ENCODE measurements around the gene CTBP2. TPM values are rescaled to one million over a fixed set of nuclear protein-coding genes. Genes with fewer than 3 reads are reported as not detected.

Gene CTBP2
- total RNA-seq, 2 experiments from 2014 or later = 0.25 TPM; not detected in 1

DNA sequence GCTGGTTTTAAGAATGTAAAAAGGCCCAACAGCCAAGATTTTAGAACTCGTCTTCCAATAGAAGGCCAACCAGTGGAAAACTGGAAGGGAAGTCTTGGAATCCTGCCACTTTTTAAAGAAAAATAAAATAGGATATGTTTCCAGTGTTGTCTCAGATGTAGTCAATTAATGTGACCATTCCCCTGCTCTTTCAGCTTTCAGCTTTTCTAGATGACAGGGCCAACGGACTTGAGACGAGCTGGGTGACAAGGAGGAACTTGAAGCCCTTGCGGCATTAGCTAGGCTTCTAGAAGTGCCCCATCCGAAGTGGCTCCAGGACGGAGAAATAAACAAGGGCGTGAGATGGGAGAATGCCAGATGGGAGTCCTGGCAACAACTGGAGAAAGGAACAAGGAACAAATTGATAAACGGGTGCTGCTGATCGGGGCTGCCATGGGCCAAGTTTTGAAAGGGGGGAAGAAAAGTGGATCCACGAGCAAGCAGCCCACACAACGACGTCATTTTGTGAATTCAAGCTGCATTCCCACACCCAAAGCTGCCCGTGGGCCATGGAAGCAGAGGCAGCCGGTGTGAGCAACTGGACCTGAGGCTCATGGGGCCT, 42.3 kb downstream of the CTBP2 start:
- H3K27me3 Mint-ChIP-seq = no peaks in the 10 kb centered on the region
- no peak for DNase-seq
- no peaks in the 10 kb centered on the region for H3K4me1 Mint-ChIP-seq
- H3K9me3 Mint-ChIP-seq = no peaks in the 10 kb centered on the region
- H3K36me3 Mint-ChIP-seq = no peaks in the 10 kb centered on the region
- no peak overlapping the region for H3K27ac Mint-ChIP-seq
- H3K4me3 Mint-ChIP-seq = no peak overlapping the region

DNA sequence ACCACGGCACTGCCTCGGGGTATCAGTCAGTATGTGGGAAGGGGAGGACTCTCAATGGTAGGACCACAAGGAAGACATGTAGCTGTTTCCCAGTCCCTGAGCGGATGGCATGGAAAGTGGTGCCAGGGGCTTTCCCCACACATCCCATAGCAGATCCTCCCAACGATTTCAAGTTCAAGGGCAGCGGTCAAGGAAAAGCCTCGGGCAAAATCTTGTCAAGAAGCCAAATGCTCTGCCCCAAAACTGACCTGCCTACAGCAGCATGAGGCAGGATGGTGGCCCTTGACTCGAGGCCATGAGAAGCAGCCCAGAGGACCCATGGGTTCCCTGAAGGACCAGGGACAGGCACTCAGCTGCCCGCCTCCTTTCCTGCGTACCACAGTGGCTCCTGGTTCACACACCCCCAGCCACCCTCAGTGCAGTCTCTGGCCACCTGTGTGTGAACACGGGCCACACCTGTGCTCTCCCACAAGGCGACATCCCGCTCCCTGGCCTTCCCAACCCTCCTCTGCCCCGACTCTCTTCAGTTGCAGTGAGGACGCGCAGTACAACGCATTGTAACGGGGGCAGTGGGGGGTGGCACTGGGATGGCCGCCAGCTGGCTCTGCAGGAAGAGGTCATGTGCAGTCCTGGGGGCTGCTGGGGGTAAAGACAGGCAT, 43.6 kb downstream of the CTBP2 start:
- Mint-ChIP-seq H3K27ac (no peak overlapping the region), H3K27me3 (no peaks in the 10 kb centered on the region), H3K4me3 (no peak overlapping the region), H3K9me3 (no peaks in the 10 kb centered on the region), H3K36me3 (no peaks in the 10 kb centered on the region), H3K4me1 (no peaks in the 10 kb centered on the region)
- no peak for DNase-seq

DNA sequence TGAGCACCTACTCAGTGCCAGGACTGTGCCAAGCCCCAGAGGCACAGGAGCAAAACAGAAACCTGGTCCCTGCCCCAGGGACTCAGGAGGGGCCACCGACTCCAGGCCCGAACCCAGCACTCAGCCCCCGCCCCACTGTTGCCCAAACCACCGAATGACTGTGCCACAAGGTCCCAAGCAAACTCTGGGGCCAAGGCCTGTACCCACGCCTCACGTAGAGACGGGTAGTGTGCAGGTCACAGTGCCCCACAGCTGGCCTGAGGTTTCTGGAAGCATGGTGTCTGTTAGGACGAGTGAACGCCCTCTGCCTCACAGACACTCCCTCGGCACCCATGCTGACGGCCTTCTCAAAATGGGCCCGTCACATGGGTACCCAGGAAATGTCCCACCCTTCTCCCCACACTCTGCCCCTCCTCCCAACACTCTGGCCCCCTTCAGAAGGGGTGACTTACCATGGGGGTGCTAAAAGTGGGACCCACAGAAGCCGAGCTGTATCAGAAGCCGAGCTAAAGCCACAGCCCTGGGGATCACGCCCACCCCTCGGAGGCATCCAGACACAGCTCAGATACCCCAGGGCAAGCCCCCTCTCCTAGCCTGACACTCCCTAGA, 44.2 kb downstream of the CTBP2 start:
- no peak for DNase-seq
- Mint-ChIP-seq H3K27me3 (no peaks in the 10 kb centered on the region), H3K27ac (no peak overlapping the region), H3K36me3 (no peaks in the 10 kb centered on the region), H3K4me1 (no peaks in the 10 kb centered on the region), H3K9me3 (no peaks in the 10 kb centered on the region), H3K4me3 (no peak overlapping the region)

DNA sequence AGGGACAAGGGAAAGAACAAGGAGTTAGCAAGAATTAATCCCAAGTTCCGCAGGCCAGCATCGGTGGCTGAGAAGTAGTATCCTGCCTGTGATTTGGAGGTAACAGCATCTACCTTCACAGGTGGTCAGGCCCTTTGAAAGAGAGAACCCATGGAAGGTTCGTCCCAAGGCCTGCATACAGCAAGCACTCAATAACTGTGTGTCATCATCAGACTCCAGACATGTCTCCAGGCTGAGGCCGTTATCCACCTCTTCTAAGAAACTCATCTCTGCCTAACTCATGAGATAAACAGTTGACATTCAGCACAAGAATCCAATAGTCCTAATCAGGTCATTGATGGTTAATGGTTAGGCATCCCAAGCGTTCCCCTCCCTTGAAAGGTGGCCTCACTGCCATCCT, 45.0 kb downstream of the CTBP2 start:
- DNase-seq = no peak
- H3K4me1 Mint-ChIP-seq = no peaks in the 10 kb centered on the region
- no peaks in the 10 kb centered on the region for H3K9me3 Mint-ChIP-seq
- H3K27ac Mint-ChIP-seq = no peak overlapping the region
- no peaks in the 10 kb centered on the region for H3K27me3 Mint-ChIP-seq
- H3K4me3 Mint-ChIP-seq = no peak overlapping the region
- H3K36me3 Mint-ChIP-seq = no peaks in the 10 kb centered on the region

DNA sequence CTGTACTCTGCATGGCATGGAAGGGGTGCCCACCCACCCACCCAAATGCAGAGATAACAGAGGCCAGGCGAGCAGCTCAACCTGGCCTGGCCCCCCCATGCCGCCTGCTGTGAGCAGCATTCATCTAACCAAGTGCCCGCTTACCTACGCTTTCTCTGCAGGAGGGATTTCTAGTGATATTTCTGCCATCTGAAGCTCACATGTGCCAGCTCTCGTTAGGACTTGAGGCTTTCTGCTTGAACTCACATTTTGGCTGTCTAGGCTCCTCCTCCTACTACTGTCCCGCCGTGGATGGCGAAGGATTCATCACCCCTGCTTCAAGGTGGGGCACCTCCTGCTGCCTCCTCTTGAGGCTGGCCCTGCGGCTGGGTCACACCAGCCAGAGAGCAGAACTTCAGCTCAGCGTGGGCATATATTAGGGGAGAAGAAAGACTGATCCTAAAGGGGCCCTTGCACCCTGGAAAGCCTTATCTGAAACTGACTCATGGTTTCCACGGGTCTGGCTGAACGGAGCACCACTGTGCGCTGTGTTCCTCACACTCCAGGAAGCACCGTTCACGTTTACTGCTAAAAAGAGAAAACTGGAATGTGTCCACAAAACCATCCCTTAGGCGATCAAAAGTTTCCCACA, 45.5 kb downstream of the CTBP2 start:
- no peaks in the 10 kb centered on the region for H3K27me3 Mint-ChIP-seq
- no peak for DNase-seq
- H3K27ac Mint-ChIP-seq = no peak overlapping the region
- H3K4me3 Mint-ChIP-seq = no peak overlapping the region
- no peaks in the 10 kb centered on the region for H3K36me3 Mint-ChIP-seq
- H3K9me3 Mint-ChIP-seq = no peaks in the 10 kb centered on the region
- H3K4me1 Mint-ChIP-seq = no peaks in the 10 kb centered on the region

DNA sequence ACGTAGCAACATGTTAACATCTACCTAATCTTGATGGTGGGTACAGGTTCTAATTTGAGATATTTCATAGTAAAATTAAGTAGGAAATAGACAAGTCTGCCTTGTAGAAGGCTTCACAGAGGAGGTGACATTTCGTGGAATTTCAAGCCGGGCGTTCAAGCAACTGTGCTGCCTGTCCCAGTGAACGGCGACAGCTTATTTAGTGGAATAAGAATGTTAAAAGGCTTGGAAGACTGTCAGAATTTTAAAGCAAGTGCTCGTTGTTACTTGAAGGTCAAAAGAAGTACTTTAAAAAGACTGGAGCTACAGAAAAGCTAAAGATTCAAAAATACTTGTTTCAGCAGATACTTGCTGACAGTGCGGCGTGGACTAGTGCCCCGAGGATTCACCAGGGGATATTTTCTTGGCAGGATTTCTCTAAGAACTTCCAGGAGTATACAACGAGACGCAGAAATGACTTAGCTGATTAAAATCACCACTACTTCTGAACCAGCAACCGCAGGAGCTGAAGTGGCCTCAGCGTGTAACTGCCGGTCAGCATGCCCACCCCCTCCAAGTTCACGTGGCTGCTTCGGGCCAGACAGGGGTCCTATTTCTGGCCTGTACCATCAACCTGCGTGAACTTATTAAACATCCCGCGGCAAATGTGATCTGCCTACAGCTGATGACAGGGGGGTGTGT, 46.5 kb downstream of the CTBP2 start:
- Mint-ChIP-seq H3K4me3 (no peak overlapping the region), H3K4me1 (no peaks in the 10 kb centered on the region), H3K27me3 (no peaks in the 10 kb centered on the region), H3K27ac (no peak overlapping the region), H3K9me3 (no peaks in the 10 kb centered on the region), H3K36me3 (no peaks in the 10 kb centered on the region)
- DNase-seq = no peak

DNA sequence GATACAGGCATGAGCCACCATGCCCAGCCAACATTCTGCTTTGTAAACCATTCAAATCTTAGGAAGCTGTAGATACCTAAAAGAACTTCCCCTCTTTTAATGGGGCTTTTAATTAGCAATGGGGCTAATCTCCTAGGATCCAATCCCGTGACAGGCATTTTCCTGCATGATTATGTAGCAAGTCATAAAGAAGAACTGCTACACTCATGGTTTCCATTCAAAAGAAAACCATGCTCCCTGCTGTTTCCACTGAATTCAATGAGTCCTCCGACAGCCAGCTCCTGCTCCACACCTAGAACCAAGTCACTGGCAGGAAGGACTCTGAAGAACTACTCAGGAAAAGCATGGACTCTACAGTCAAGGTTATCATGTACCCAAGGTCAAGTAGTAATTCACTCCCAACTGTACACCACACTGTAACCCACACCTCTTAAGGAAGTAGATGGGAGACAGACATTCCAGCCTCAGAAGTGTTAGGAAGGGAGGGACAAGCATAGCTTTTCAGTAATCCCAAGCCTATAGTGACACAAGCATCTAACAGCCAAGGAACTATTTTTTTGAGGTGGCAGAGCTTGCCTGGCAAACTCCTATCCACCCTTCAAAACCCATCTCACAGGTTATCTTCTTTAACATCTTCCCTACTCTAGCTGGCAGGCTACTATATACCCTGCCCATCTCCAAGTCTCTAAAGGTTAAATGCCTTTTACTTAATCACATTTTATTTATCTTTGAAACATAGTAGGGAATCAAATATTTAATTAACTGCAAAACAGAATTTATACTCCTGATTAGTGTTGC, 47.5 kb downstream of the CTBP2 start:
- no peak overlapping the region for H3K4me3 Mint-ChIP-seq

DNA sequence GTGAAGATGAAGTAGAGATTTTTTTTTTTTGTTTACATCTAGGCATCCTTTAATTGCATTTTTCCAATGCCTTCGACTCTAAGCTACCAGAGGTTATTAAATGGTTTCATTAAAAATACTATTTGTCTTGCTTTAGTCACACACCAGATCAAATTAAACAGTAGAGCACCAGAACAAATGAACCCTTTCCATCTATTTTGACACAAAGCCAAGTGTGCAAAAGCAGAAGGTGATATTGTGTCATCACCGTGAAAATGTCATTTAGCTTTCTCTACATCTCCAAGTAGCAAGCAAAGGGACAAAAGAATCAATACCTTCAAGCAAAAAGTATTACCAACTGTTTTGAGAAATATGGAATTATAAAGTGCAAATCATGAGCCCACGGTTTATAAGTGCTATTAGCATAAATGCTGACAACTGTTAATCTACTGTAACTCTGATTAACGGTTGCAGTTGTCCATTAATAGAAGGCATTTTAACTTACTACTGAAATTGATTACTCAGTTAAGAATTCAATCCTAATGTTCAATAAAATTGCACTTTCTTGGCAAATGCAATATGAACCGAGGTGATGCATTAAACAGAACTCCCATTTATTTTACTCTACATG, 49.1 kb downstream of the CTBP2 start:
- Mint-ChIP-seq H3K27ac (no peak overlapping the region), H3K27me3 (no peaks in the 10 kb centered on the region), H3K4me1 (no peaks in the 10 kb centered on the region), H3K9me3 (no peaks in the 10 kb centered on the region), H3K4me3 (no peak overlapping the region), H3K36me3 (no peaks in the 10 kb centered on the region)
- DNase-seq = no peak

More for the DNA sequence above, 47.5 kb downstream of the CTBP2 start:
- Mint-ChIP-seq H3K27ac (no peak overlapping the region), H3K4me1 (no peaks in the 10 kb centered on the region), H3K27me3 (no peaks in the 10 kb centered on the region), H3K36me3 (no peaks in the 10 kb centered on the region), H3K9me3 (no peaks in the 10 kb centered on the region)
- no peak for DNase-seq

DNA sequence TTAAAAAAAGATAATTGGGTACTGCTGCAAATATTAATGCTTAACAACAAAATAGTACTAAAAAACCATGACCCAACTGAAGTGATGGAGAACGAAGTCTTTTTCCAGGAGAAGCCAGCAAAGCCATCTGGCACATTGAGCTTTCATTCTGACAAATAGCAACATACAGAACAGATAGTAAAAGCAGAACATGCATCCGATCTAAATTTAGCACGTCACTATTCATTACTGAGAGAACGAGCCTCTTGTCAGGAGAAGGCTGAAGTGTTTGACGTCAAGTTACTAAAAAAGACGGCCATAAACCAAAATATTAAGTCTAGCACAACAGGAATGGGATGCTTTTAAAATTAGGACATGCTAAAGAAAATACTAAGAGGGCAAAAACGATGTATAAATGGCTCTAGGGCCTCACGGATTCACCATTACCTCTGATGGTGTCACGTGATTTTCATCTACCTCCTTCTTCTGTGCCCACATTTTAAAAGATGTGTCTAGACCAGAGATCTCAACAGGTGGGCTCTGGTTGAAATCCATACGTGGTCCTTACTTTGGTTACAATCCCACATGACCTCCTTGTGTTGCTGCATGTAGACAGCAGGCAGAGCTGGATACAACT, 52.3 kb downstream of the CTBP2 start:
- H3K27me3 Mint-ChIP-seq = no peaks in the 10 kb centered on the region
- DNase-seq = no peak
- H3K4me1 Mint-ChIP-seq = no peaks in the 10 kb centered on the region
- H3K27ac Mint-ChIP-seq = no peak overlapping the region
- no peak overlapping the region for H3K4me3 Mint-ChIP-seq
- H3K9me3 Mint-ChIP-seq = no peaks in the 10 kb centered on the region
- no peaks in the 10 kb centered on the region for H3K36me3 Mint-ChIP-seq

DNA sequence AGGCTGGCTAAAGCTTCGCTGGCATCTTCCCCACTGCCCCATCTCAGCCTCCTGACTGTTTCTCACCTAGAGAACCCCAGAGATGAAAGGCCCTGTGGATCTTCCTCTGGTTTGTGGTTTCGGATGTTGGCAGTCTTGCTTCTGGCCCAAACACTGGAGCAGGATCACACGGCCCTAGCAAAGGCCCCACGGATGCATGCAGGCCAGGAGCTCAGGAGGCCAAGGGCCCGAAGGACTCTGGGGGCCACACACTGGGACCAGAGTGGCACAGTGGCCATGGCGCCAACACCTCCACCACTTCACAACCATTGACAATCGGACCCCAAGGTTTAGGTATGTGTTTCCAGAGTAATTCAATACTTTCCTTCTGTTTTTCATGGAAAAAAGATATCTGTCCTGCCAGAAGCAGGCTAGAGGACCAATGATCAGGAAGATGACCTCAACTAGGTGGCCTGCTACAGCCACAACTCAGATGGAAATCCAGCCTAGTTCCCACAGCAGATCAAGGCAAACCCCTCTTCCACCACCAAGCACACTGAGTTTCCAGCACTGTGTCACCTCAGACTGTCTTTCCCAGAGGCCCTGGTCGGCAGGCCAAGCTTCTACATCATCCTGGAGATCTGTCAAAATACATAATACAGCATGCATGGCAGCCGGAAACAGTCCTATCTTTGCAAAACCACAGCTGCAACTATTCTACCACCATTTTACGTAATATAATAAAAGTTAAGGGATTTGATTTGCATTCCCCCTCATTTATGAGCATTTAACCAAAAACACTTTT, 53.0 kb downstream of the CTBP2 start:
- no peaks in the 10 kb centered on the region for H3K27me3 Mint-ChIP-seq
- no peak for DNase-seq
- H3K4me3 Mint-ChIP-seq = no peak overlapping the region
- H3K4me1 Mint-ChIP-seq = no peaks in the 10 kb centered on the region
- no peaks in the 10 kb centered on the region for H3K9me3 Mint-ChIP-seq
- no peak overlapping the region for H3K27ac Mint-ChIP-seq
- no peaks in the 10 kb centered on the region for H3K36me3 Mint-ChIP-seq

DNA sequence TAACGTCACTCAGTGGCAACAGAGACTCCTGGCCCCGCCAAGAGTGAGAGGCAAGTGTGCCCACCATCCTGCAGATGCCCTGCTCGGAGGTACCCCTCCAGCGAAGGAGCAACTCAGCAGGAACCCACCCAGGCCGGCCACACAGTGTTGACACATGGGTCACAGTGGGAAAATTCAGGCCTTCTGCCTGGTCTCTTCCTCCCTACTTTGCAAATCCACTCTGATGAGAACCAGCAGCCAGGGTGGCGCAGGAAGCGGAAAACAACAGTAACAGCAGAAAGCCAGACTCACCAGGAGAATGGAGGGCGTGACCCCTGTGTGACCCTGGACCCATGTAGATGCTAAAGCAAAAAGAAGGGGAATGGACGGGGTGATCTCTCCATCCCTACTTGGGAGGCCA, 53.8 kb downstream of the CTBP2 start:
- Mint-ChIP-seq H3K36me3 (no peaks in the 10 kb centered on the region), H3K4me3 (no peak overlapping the region), H3K4me1 (no peaks in the 10 kb centered on the region), H3K27me3 (no peaks in the 10 kb centered on the region), H3K9me3 (no peaks in the 10 kb centered on the region), H3K27ac (no peak overlapping the region)
- DNase-seq = no peak

DNA sequence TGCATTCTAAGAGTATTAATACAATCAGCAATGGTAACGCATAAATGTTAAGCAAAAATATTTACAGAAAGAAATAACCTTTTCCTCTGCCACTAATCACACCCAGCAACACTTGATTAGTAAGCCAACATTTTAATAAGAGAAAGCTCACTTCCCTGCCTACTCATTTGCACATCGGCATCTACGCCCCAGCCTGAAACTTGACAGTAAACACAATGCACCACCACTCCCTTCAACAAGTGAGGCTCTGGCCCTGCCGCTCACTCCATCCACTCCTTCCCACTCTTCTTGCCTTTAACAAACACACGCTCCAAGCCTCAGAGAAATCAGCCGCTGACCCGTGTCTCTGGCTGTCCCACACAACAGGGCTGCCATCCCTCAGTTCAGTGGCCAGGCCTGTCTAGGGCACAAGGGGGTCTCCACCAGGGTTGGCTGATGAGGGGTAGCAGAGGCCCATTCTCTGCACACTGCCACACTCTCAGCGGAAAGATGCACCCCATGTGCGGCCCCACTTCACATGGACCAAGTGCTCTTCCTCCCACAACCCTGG, 54.6 kb downstream of the CTBP2 start:
- Mint-ChIP-seq H3K9me3 (no peaks in the 10 kb centered on the region), H3K27ac (no peak overlapping the region), H3K27me3 (no peaks in the 10 kb centered on the region), H3K4me3 (no peak overlapping the region), H3K36me3 (no peaks in the 10 kb centered on the region), H3K4me1 (no peaks in the 10 kb centered on the region)
- DNase-seq = no peak

DNA sequence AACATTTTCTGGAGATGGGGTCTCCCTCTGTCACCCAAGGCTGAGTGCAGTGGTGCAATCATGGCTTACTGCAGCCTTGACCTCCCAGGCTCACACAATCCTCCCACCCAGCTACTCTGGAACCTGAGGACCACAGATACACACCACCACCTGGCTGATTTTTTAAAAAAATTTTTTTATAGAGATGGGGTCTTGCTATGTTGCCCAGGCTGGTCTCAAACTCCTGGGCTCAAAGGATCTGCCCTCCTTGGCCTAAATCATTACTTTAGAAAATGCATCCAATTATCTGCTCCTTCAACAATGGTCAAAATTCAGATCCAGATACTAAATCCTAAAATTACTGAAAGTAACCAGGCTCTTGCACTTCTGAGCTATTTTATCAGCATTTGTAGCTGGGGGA, 55.2 kb downstream of the CTBP2 start:
- Mint-ChIP-seq H3K27ac (no peak overlapping the region), H3K4me1 (no peaks in the 10 kb centered on the region), H3K4me3 (no peak overlapping the region), H3K36me3 (no peaks in the 10 kb centered on the region), H3K9me3 (no peaks in the 10 kb centered on the region), H3K27me3 (no peaks in the 10 kb centered on the region)
- no peak for DNase-seq
